Femur (tissue), 1 donor: ENCODE data around the gene GSG1L.

Experiments
- DNase-seq: peaks from one replicate; pipeline ENCODE4 v3.0.0-alpha.2; 2017

The GSG1L gene

GRCh38 chr16:28063591-28064061 lies at the start of gene GSG1L:
TSS of gene GSG1L (minus strand) at chr16:28063714. CDS start at chr16:28063424, 290 bp downstream.
- DNase-seq: no peak

- no peak for DNase-seq
Observed at GRCh38 chr16:28112908-28113307, 49.4 kb upstream of the GSG1L start.

- DNase-seq: no peak
Observed at GRCh38 chr16:28110977-28111376, 47.5 kb upstream of the GSG1L start.

GRCh38 chr16:28110479-28110878 lies 47.0 kb upstream of the GSG1L start:
- no peak for DNase-seq

GRCh38 chr16:28110074-28110473 lies 46.6 kb upstream of the GSG1L start:
- no peak for DNase-seq

- DNase-seq: no peak
Observed at GRCh38 chr16:28108590-28109247, 45.2 kb upstream of the GSG1L start.

- DNase-seq: no peak
Observed at GRCh38 chr16:28107232-28107631, 43.7 kb upstream of the GSG1L start.

GRCh38 chr16:28106467-28107215 lies 43.1 kb upstream of the GSG1L start:
- no peak for DNase-seq

- DNase-seq: no peak
Observed at GRCh38 chr16:28105954-28106353, 42.4 kb upstream of the GSG1L start.

GRCh38 chr16:28105297-28105696 lies 41.8 kb upstream of the GSG1L start:
- DNase-seq: no peak

- no peak for DNase-seq
Observed at GRCh38 chr16:28104404-28104803, 40.9 kb upstream of the GSG1L start.

GRCh38 chr16:28103516-28104170 lies 40.1 kb upstream of the GSG1L start:
- no peak for DNase-seq

GRCh38 chr16:28101533-28101890 lies 38.0 kb upstream of the GSG1L start:
- no peak for DNase-seq

GRCh38 chr16:28100810-28101532 lies 37.5 kb upstream of the GSG1L start:
- no peak for DNase-seq

GRCh38 chr16:28098959-28099945 lies 35.7 kb upstream of the GSG1L start:
- DNase-seq: no peak

- DNase-seq: no peak
Observed at GRCh38 chr16:28098171-28098958, 34.9 kb upstream of the GSG1L start.

- no peak for DNase-seq
Observed at GRCh38 chr16:28096983-28097899, 33.7 kb upstream of the GSG1L start.

- DNase-seq: no peak
Observed at GRCh38 chr16:28093385-28093725, 29.8 kb upstream of the GSG1L start.

GRCh38 chr16:28092721-28093384 lies 29.3 kb upstream of the GSG1L start:
- no peak for DNase-seq

- DNase-seq: no peak
Observed at GRCh38 chr16:28091656-28092055, 28.1 kb upstream of the GSG1L start.
